H9 (cell line): ENCODE measurements around the gene CD207. TPM values are rescaled to one million over a fixed set of nuclear protein-coding genes. Genes with fewer than 3 reads are reported as not detected.

Experiments used
- DNase-seq: peaks from one replicate; pipeline ENCODE4 v3.0.0-alpha.2; 2017
- H2AFZ ChIP-seq: one replicate; pipeline ENCODE4 v1.6.1; 2013; ENCODE audit warnings: mild to moderate bottlenecking, low read length, control low read depth, moderate library complexity
- H2AK5ac ChIP-seq: 2 replicates; pipeline ENCODE4 v1.6.1; 2013; ENCODE audit warnings: low read length, control low read depth, mixed read lengths; ENCODE audit not compliant: insufficient read length
- H2BK120ac ChIP-seq: one replicate; pipeline ENCODE4 v1.6.1; 2013; ENCODE audit warnings: low read depth, mild to moderate bottlenecking, low read length, control low read depth, inconsistent platforms; ENCODE audit not compliant: poor library complexity, severe bottlenecking
- H2BK12ac ChIP-seq: 2 replicates; pipeline ENCODE4 v1.6.1; 2013; ENCODE audit warnings: low read length, control low read depth, mixed read lengths, low read depth; ENCODE audit not compliant: insufficient read length
- H2BK15ac ChIP-seq: 2 replicates; pipeline ENCODE4 v1.6.1; 2013; ENCODE audit warnings: low read depth, low read length, control low read depth
- H2BK20ac ChIP-seq: one replicate; pipeline ENCODE4 v1.6.1; 2013; ENCODE audit warnings: low read depth, mild to moderate bottlenecking, low read length, control low read depth, inconsistent platforms; ENCODE audit not compliant: poor library complexity, severe bottlenecking
- H2BK5ac ChIP-seq: 2 replicates; pipeline ENCODE4 v1.6.1; 2013; ENCODE audit warnings: low read length, control low read depth, mixed read lengths; ENCODE audit not compliant: insufficient read length
- H3K14ac ChIP-seq: 2 replicates; pipeline ENCODE4 v1.6.1; 2013; ENCODE audit warnings: low read length, control low read depth; ENCODE audit not compliant: insufficient read depth
- H3K18ac ChIP-seq: 2 replicates; pipeline ENCODE4 v1.6.1; 2013; ENCODE audit warnings: low read depth, mild to moderate bottlenecking, mixed read lengths, low read length, control low read depth; ENCODE audit not compliant: insufficient read length
- H3K23ac ChIP-seq: 2 replicates; pipeline ENCODE4 v1.6.1; 2013; ENCODE audit warnings: low read length, control low read depth, mixed read lengths, low read depth; ENCODE audit not compliant: insufficient read length
- H3K23me2 ChIP-seq: 2 replicates; pipeline ENCODE4 v1.6.1; 2013; ENCODE audit warnings: low read depth, mild to moderate bottlenecking, mixed read lengths, low read length, control low read depth; ENCODE audit not compliant: insufficient read length, poor library complexity, severe bottlenecking
- H3K27ac ChIP-seq: 2 replicates; pipeline ENCODE4 v1.5.1; 2013; ENCODE audit warnings: low read length, control low read depth, mixed read lengths, low read depth; ENCODE audit not compliant: insufficient read length
- H3K27me3 ChIP-seq: 2 replicates; pipeline ENCODE4 v1.6.1; 2013; ENCODE audit warnings: low read length, control low read depth, inconsistent platforms; ENCODE audit not compliant: insufficient read depth
- H3K4ac ChIP-seq: 2 replicates; pipeline ENCODE4 v1.6.1; 2013; ENCODE audit warnings: low read depth, mild to moderate bottlenecking, control low read depth, inconsistent platforms, low read length, moderate library complexity
- H3K4me1 ChIP-seq: 2 replicates; pipeline ENCODE4 v1.6.1; 2013; ENCODE audit warnings: low read length, control low read depth, inconsistent platforms; ENCODE audit not compliant: insufficient read depth
- H3K4me2 ChIP-seq: 2 replicates; pipeline ENCODE4 v1.6.1; 2013; ENCODE audit warnings: low read length, control low read depth, mixed read lengths; ENCODE audit not compliant: insufficient read length, insufficient read depth
- H3K56ac ChIP-seq: 2 replicates; pipeline ENCODE4 v1.6.1; 2013; ENCODE audit warnings: low read depth, mild to moderate bottlenecking, mixed read lengths, low read length, control low read depth; ENCODE audit not compliant: insufficient read length
- H3K79me1 ChIP-seq: 2 replicates; pipeline ENCODE4 v1.6.1; 2013; ENCODE audit warnings: low read depth, mild to moderate bottlenecking, moderate library complexity, low read length, control low read depth, inconsistent platforms; ENCODE audit not compliant: insufficient read depth, poor library complexity, severe bottlenecking
- H3K79me2 ChIP-seq: 2 replicates; pipeline ENCODE4 v1.6.1; 2013; ENCODE audit warnings: low read length, control low read depth, inconsistent platforms; ENCODE audit not compliant: insufficient read depth
- H3K9ac ChIP-seq: 2 replicates; pipeline ENCODE4 v1.6.1; 2013; ENCODE audit warnings: low read length, control low read depth, mixed read lengths; ENCODE audit not compliant: insufficient read length; ENCODE audit errors: extremely low read depth
- H3K9me3 ChIP-seq: one replicate; pipeline ENCODE4 v1.6.1; 2013; ENCODE audit warnings: low read depth, low read length, inconsistent platforms; ENCODE audit not compliant: control insufficient read depth
- H3T11ph ChIP-seq: one replicate; pipeline ENCODE4 v1.6.1; 2013; ENCODE audit warnings: mild to moderate bottlenecking, low read length, control low read depth, inconsistent platforms
- H4K20me1 ChIP-seq: one replicate; pipeline ENCODE4 v1.6.1; 2013; ENCODE audit not compliant: control insufficient read depth, insufficient read length, insufficient read depth
- H4K5ac ChIP-seq: 2 replicates; pipeline ENCODE4 v1.6.1; 2013; ENCODE audit warnings: low read depth, mild to moderate bottlenecking, mixed read lengths, low read length, control low read depth; ENCODE audit not compliant: insufficient read length
- H4K8ac ChIP-seq: replicated peaks from 2 replicates; pipeline ENCODE4 v1.6.1; 2013; ENCODE audit warnings: low read length, control low read depth, mixed read lengths, low read depth; ENCODE audit not compliant: insufficient read length
- H4K91ac ChIP-seq: 2 replicates; pipeline ENCODE4 v1.6.1; 2013; ENCODE audit warnings: low read depth, mild to moderate bottlenecking, moderate library complexity, mixed read lengths, low read length, control low read depth; ENCODE audit not compliant: insufficient read length
- H3K27ac Mint-ChIP-seq, 3 experiments: 2 replicates in 2 of 3; 3 replicates in 1 of 3; pipeline ENCODE4 v1.8.0; 2020 to 2021; ENCODE audit warnings: mixed read lengths in 3 of 3, mild to moderate bottlenecking in 1 of 3, moderate library complexity in 1 of 3
- H3K27me3 Mint-ChIP-seq: 2 replicates; pipeline ENCODE4 v1.8.0; 2021; ENCODE audit warnings: low read depth, mild to moderate bottlenecking, moderate library complexity, mixed read lengths
- H3K36me3 Mint-ChIP-seq, 3 experiments: 2 replicates in 2 of 3; 3 replicates in 1 of 3; pipeline ENCODE4 v1.8.0; 2020 to 2021; ENCODE audit warnings: low read depth in 3 of 3, mixed read lengths in 3 of 3; ENCODE audit not compliant: insufficient read depth in 1 of 3
- H3K4me1 Mint-ChIP-seq, 2 experiments: 2 replicates each; pipeline ENCODE4 v1.8.0; 2020; ENCODE audit warnings: mixed read lengths in 2 of 2
- H3K4me3 Mint-ChIP-seq, 2 experiments: 2 replicates in 1 of 2; 3 replicates in 1 of 2; pipeline ENCODE4 v1.8.0; 2020 to 2021; ENCODE audit warnings: mild to moderate bottlenecking in 2 of 2, mixed read lengths in 2 of 2, moderate library complexity in 1 of 2
- H3K9me3 Mint-ChIP-seq, 2 experiments: 2 replicates in 1 of 2; 3 replicates in 1 of 2; pipeline ENCODE4 v1.8.0; 2020; ENCODE audit warnings: mild to moderate bottlenecking in 2 of 2, mixed read lengths in 2 of 2, moderate library complexity in 1 of 2
- WGBS: extraction: QIAGEN DNeasy Blood & Tissue Kit; methylation state at CpG from one replicate; pipeline ENCODE4 v1.1.7; 2013; ENCODE audit warnings: missing lambda C conversion rate, low lambda C conversion rate, mixed read lengths; ENCODE audit not compliant: insufficient read length; ENCODE audit errors: extremely low coverage; 5-methylcytosine and 5-hydroxymethylcytosine counted together
- total RNA-seq: library from RNA; stranded (reverse); gene quantifications from 2 replicates; pipeline ENCODE4 v1.2.1, GENCODE V29; 2021
- TF ChIP-seq, protein P1 (sequence below): fragments of 200-600 bp; sonication (generic); conservative IDR thresholded peaks from 3 replicates; pipeline ENCODE4 v1.8.0; 2021; ENCODE audit warnings: antibody characterized with exemption, mild to moderate bottlenecking

The CD207 gene
- total RNA-seq, 1 experiment from 2014 or later = not detected

GRCh38 chr2:70795164-70795995 is 40.2 kb downstream of the CD207 start:
- H3K27me3 ChIP-seq = peaks cover 22% of the 10 kb centered on the region
- H3K18ac ChIP-seq = no peak overlapping the region
- no peaks in the 10 kb centered on the region for H4K20me1 ChIP-seq
- no peak overlapping the region for H4K5ac ChIP-seq
- H3K9ac ChIP-seq = no peak overlapping the region
- no peak overlapping the region for H4K91ac ChIP-seq
- no peaks in the 10 kb centered on the region for H3K4me1 ChIP-seq
- H3K4ac ChIP-seq = no peak overlapping the region
- WGBS = no CpG with 5 or more reads among the region's 4 CpGs
- H2BK12ac ChIP-seq = no peak overlapping the region
- H2AK5ac ChIP-seq = no peak overlapping the region
- no peak overlapping the region for H2BK5ac ChIP-seq
- H2BK120ac ChIP-seq = no peak overlapping the region
- Mint-ChIP-seq H3K27me3 (peaks cover 95% of the 10 kb centered on the region), H3K27ac (no peak overlapping the region), H3K4me1 (peaks cover 8 to 13% of the 10 kb centered on the region in 2 experiments), H3K9me3 (peaks cover 9 to 13% of the 10 kb centered on the region in 2 experiments), H3K36me3 (peaks cover 7 to 9% (median 8%) of the 10 kb centered on the region in 3 experiments; a peak in 6 of 7 replicates), H3K4me3 (no peak overlapping the region)
- TF ChIP-seq, protein P1, sequence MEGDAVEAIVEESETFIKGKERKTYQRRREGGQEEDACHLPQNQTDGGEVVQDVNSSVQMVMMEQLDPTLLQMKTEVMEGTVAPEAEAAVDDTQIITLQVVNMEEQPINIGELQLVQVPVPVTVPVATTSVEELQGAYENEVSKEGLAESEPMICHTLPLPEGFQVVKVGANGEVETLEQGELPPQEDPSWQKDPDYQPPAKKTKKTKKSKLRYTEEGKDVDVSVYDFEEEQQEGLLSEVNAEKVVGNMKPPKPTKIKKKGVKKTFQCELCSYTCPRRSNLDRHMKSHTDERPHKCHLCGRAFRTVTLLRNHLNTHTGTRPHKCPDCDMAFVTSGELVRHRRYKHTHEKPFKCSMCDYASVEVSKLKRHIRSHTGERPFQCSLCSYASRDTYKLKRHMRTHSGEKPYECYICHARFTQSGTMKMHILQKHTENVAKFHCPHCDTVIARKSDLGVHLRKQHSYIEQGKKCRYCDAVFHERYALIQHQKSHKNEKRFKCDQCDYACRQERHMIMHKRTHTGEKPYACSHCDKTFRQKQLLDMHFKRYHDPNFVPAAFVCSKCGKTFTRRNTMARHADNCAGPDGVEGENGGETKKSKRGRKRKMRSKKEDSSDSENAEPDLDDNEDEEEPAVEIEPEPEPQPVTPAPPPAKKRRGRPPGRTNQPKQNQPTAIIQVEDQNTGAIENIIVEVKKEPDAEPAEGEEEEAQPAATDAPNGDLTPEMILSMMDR = no peak
- H3T11ph ChIP-seq = no peak overlapping the region
- H3K4me2 ChIP-seq = no peak overlapping the region
- H3K79me2 ChIP-seq = no peaks in the 10 kb centered on the region
- H4K8ac ChIP-seq = no peak overlapping the region
- H3K79me1 ChIP-seq = no peaks in the 10 kb centered on the region
- H3K14ac ChIP-seq = no peak overlapping the region
- no peak for DNase-seq
- no peak overlapping the region for H3K23ac ChIP-seq
- no peak overlapping the region for H2AFZ ChIP-seq
- H3K9me3 ChIP-seq = no peaks in the 10 kb centered on the region
- H2BK15ac ChIP-seq = no peak overlapping the region
- H3K23me2 ChIP-seq = no peaks in the 10 kb centered on the region
- H3K56ac ChIP-seq = no peak overlapping the region
- no peak overlapping the region for H2BK20ac ChIP-seq
- H3K27ac ChIP-seq = no peak overlapping the region
